PC-3 (cell line): Measurements from ENCODE around the gene RANBP1. TPM values are rescaled to one million over a fixed set of nuclear protein-coding genes. Genes with fewer than 3 reads are reported as not detected.

Source experiments
- ATAC-seq: fragments of 200-7000 bp; cut with Tn5 transposase; 2 replicates; pipeline ENCODE4 v1.9.1; 2020; ENCODE audit warnings: mild to moderate bottlenecking, moderate library complexity
- BruUV-seq: library from RNA; stranded (reverse); fragments of 400-500 nt; replicated peaks from 2 replicates; lab custom pipeline; 2021; lab: Mats Ljungman, UMichigan
- CTCF ChIA-PET: fragments of 300-600 bp; sonication (Branson Sonifier 250); formaldehyde crosslinking; loops from one replicate; lab custom pipeline; 2022; ENCODE audit warnings: antibody characterized with exemption; lab: Charles Lee
- POLR2A ChIA-PET: fragments of 300-600 bp; sonication (Branson Sonifier 250); formaldehyde crosslinking; loops from one replicate; lab custom pipeline; 2022; ENCODE audit warnings: antibody characterized with exemption; ENCODE audit not compliant: unreplicated experiment; lab: Charles Lee
- DNase-seq: peaks from one replicate; pipeline ENCODE4 v3.0.0-alpha.2; 2015
- H2AFZ ChIP-seq: fragments of 300-600 bp; sonication (generic); 2 replicates; pipeline ENCODE4 v1.6.0; 2016; ENCODE audit warnings: antibody characterized with exemption, low read length
- H3F3A ChIP-seq: fragments of 300-600 bp; sonication (generic); one replicate; pipeline ENCODE4 v1.6.0; 2017; ENCODE audit warnings: antibody characterized with exemption, low read length, control low read depth, mild to moderate bottlenecking; ENCODE audit not compliant: unreplicated experiment
- H3K27ac ChIP-seq: fragments of 300-600 bp; sonication (generic); 2 replicates; pipeline ENCODE4 v1.5.1; 2016; ENCODE audit warnings: mild to moderate bottlenecking, low read length
- H3K27me3 ChIP-seq: fragments of 300-600 bp; sonication (generic); 2 replicates; pipeline ENCODE4 v1.6.1; 2016; ENCODE audit warnings: low read length, mixed read lengths
- H3K36me3 ChIP-seq: fragments of 300-600 bp; sonication (generic); 2 replicates; pipeline ENCODE4 v1.6.1; 2016; ENCODE audit warnings: low read depth, mixed run types, low read length, mixed read lengths
- H3K4me1 ChIP-seq: fragments of 300-600 bp; sonication (generic); 2 replicates; pipeline ENCODE4 v1.5.1; 2016; ENCODE audit warnings: low read length; ENCODE audit not compliant: insufficient read depth
- H3K4me2 ChIP-seq: fragments of 300-600 bp; sonication (generic); 2 replicates; pipeline ENCODE4 v1.6.0; 2016; ENCODE audit warnings: low read length
- H3K4me3 ChIP-seq: fragments of 300-600 bp; sonication (generic); 2 replicates; pipeline ENCODE4 v1.5.1; 2016; ENCODE audit warnings: mild to moderate bottlenecking, low read length, mixed read lengths
- H3K79me2 ChIP-seq: fragments of 300-600 bp; sonication (generic); 2 replicates; pipeline ENCODE4 v1.6.1; 2017; ENCODE audit warnings: low read length, mixed read lengths
- H3K9ac ChIP-seq: fragments of 300-600 bp; sonication (generic); 2 replicates; pipeline ENCODE4 v1.6.0; 2016; ENCODE audit warnings: mild to moderate bottlenecking, low read length
- H3K9me2 ChIP-seq: fragments of 300-600 bp; sonication (generic); replicated peaks from 2 replicates; pipeline ENCODE4 v1.6.1; 2016; ENCODE audit warnings: mixed run types, low read length, mixed read lengths
- H3K9me3 ChIP-seq: fragments of 300-600 bp; sonication (generic); 2 replicates; pipeline ENCODE4 v1.6.1; 2016; ENCODE audit warnings: low read length, mixed read lengths
- H4K20me1 ChIP-seq: fragments of 300-600 bp; sonication (generic); 2 replicates; pipeline ENCODE4 v1.6.1; 2016; ENCODE audit warnings: low read length, mixed read lengths
- EZH2 ChIP-seq: fragments of 300-600 bp; sonication (generic); IDR thresholded peaks from one replicate; pipeline ENCODE4 v1.6.1; 2017; ENCODE audit warnings: antibody characterized with exemption, mild to moderate bottlenecking, low read length; ENCODE audit not compliant: unreplicated experiment
- EZH2phosphoT487 ChIP-seq: fragments of 300-600 bp; sonication (generic); IDR thresholded peaks from 2 replicates; pipeline ENCODE4 v1.6.1; 2018; ENCODE audit warnings: mild to moderate bottlenecking, antibody characterized with exemption, low read length, borderline replicate concordance
- intact Hi-C: fragments of 100-400 bp; cut with micrococcal nuclease; formaldehyde crosslinking; loops from 2 replicates; pipeline ENCODE4 v1.9.0; 2023
- total RNA-seq: library from RNA; depleted of rRNA; stranded (reverse); fragments of >200 nt; gene quantifications from 2 replicates; pipeline ENCODE4 v1.2.3, GENCODE V29; 2014
- TF ChIP-seq, protein P1 (sequence below): fragments of 300-600 bp; sonication (generic); conservative IDR thresholded peaks from 2 replicates; pipeline ENCODE4 v1.5.1; 2017; ENCODE audit warnings: antibody characterized with exemption, low read depth, mild to moderate bottlenecking, low read length

Gene RANBP1
- total RNA-seq, 1 experiment from 2014 or later: 356 TPM

DNA sequence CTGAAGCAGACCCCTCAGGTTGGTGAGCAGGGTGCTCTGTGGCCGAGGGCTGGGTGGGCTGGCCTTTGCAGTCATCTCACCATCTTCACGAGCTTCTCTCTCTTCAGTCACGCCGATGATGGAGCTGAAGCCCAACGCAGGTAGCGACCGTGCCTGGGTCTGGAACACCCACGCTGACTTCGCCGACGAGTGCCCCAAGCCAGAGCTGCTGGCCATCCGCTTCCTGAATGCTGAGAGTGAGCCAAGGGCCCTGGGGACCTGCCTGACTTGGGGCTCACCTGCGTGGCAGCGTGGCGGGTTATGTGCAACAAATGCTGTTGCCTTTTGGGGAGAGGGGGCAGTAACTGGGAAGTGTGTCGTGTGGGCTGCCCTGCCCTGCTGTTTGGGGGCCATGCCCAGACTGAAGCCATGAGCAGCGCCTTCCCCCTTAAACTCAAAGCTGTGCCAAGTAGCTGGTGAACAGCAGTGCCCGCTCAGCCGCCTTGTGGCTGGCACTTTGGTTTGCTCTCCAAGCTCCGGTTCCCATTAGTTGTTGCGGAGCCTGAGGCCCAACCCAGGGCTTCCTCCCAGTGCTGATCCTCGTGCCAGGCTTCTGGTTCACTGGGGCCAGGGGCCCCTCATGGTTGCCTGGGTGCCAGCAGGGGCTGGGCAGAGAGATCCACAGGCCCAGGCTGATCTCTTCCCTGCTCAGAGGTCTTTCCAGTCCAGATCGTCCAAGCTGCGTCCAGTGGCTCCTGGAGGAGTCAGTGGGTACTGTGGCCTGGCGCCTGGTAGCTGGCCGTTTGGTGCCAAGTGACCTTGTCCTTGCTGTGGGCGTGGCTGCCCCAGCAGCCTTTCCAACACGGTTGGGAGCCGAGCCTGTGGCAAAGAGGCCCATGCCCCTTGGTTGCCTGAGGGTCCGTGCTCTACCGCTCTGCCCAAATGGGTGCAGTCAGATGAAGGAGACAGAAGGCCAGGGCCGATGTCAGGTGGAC is 9.6 kb downstream of the RANBP1 start:
- no peak for ATAC-seq
- TF ChIP-seq EZH2 (no peak), EZH2phosphoT487 (no peak)
- TF ChIP-seq, protein P1, sequence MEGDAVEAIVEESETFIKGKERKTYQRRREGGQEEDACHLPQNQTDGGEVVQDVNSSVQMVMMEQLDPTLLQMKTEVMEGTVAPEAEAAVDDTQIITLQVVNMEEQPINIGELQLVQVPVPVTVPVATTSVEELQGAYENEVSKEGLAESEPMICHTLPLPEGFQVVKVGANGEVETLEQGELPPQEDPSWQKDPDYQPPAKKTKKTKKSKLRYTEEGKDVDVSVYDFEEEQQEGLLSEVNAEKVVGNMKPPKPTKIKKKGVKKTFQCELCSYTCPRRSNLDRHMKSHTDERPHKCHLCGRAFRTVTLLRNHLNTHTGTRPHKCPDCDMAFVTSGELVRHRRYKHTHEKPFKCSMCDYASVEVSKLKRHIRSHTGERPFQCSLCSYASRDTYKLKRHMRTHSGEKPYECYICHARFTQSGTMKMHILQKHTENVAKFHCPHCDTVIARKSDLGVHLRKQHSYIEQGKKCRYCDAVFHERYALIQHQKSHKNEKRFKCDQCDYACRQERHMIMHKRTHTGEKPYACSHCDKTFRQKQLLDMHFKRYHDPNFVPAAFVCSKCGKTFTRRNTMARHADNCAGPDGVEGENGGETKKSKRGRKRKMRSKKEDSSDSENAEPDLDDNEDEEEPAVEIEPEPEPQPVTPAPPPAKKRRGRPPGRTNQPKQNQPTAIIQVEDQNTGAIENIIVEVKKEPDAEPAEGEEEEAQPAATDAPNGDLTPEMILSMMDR: no peak
- Histone ChIP-seq H3K4me3 (no peak overlapping the region), H3K9ac (no peak overlapping the region), H3K9me2 (no peaks in the 10 kb centered on the region), H3K4me2 (no peak overlapping the region), H3K4me1 (no peaks in the 10 kb centered on the region), H2AFZ (no peak overlapping the region), H3K27me3 (no peaks in the 10 kb centered on the region), H3K36me3 (peaks cover 5% of the 10 kb centered on the region; the same call in 1 of the 2 replicates), H3F3A (no peaks in the 10 kb centered on the region), H3K79me2 (peaks cover 28% of the 10 kb centered on the region), H3K9me3 (no peaks in the 10 kb centered on the region), H4K20me1 (no peaks in the 10 kb centered on the region), H3K27ac (no peak overlapping the region)
- POLR2A ChIA-PET: no interaction called here
- CTCF ChIA-PET: no interaction called here
- intact Hi-C loops: no loop called here
- no TSS peak for BruUV-seq
- no peak for DNase-seq

DNA sequence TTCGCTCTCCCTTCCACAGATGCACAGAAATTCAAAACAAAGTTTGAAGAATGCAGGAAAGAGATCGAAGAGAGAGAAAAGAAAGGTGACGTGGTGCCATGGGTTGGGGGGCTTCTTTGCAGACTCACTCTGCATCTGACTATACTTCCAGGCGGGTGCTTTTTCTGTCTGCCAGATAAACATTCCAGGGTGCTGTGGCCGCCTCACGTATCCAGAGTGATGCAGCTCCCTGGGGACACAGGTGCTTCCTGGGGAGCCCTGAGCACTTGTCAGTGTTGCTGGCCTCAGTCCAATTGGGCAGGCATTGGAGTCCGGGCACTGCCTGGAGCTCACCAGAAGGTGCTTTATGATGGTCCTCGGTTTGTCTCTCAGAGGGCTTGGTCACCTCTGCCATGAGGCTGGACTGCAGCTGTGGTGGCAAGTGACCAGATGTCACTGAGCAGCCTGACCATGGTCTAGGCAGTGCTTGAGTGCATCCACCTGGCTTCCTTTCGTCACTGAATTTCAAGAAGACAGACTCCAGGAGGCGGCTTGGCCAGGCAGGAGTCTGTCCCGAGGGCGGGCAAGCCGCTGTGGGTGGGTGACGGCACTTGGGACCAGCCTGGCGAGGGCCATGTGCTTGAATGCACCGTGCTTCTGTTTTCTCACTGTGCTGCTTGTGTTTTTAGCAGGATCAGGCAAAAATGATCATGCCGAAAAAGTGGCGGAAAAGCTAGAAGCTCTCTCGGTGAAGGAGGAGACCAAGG is 10.6 kb downstream of the RANBP1 start:
- ATAC-seq (no peak), DNase-seq (no peak)
- peaks cover 18% of the 10 kb centered on the region for H3K79me2 ChIP-seq
- no peaks in the 10 kb centered on the region for H3K9me2 ChIP-seq
- H3K36me3 ChIP-seq: peaks cover 4% of the 10 kb centered on the region; the same call in 1 of the 2 replicates
- ChIA-PET CTCF (no interaction called here), POLR2A (no interaction called here)
- intact Hi-C loops: no loop called here
- H3K4me2 ChIP-seq: no peak overlapping the region
- no peak overlapping the region for H3K4me3 ChIP-seq
- no peaks in the 10 kb centered on the region for H3F3A ChIP-seq
- no peaks in the 10 kb centered on the region for H3K4me1 ChIP-seq
- no peak overlapping the region for H2AFZ ChIP-seq
- H3K9me3 ChIP-seq: no peaks in the 10 kb centered on the region
- H3K27me3 ChIP-seq: no peaks in the 10 kb centered on the region
- H3K27ac ChIP-seq: no peak overlapping the region
- no peaks in the 10 kb centered on the region for H4K20me1 ChIP-seq
- TF ChIP-seq EZH2 (no peak), EZH2phosphoT487 (no peak)
- TF ChIP-seq, protein P1: no peak
- H3K9ac ChIP-seq: no peak overlapping the region
- TSS peak; percentile 19 for BruUV-seq
